Pancreas (tissue), 10 donors: ENCODE data around the gene MAP2K5. TPM values are rescaled to one million over a fixed set of nuclear protein-coding genes. Genes with fewer than 3 reads are reported as not detected.

Experiments
- ATAC-seq, 4 donors: fragments of 200-7000 bp; cut with Tn5 transposase; one replicate each; pipeline versions ENCODE4 v1.8.0 to v1.9.1; 2020; ENCODE audit warnings: mild to moderate bottlenecking in 4 of 4, moderate library complexity in 4 of 4
- DNase-seq, 6 donors: peaks; one replicate each; pipeline ENCODE4 v3.0.0-alpha.2; 2020
- FAIRE-seq: peaks from 2 replicates; lab custom pipeline; 2012; peaks lifted over from hg19 to GRCh38; lab: Jason Lieb, UNC
- H3K27ac ChIP-seq, 4 donors: fragments of 200-600 bp; sonication (generic); 1 replicate in 3 of 4; 2 replicates in 1 of 4; pipeline versions ENCODE4 v1.5.0 to v1.8.0; 2020
- H3K27me3 ChIP-seq, 4 donors: fragments of 200-600 bp; one replicate each; pipeline ENCODE4 v1.8.0; 2021
- H3K36me3 ChIP-seq, 3 donors: fragments of 200-600 bp; sonication (generic) in 1 of 3; one replicate each; pipeline versions ENCODE4 v1.5.0 to v1.8.0; 2020 to 2021
- H3K4me1 ChIP-seq, 3 donors: fragments of 200-600 bp; one replicate each; pipeline ENCODE4 v1.8.0; 2021
- H3K4me3 ChIP-seq, 4 donors: fragments of 200-600 bp; sonication (generic) in 2 of 4; one replicate each; pipeline versions ENCODE4 v1.5.0 to v1.8.0; 2020 to 2021
- H3K9me3 ChIP-seq, 4 donors: fragments of 200-600 bp; one replicate each; pipeline ENCODE4 v1.8.0; 2021
- CTCF ChIP-seq, 4 donors: fragments of 200-600 bp; sonication (generic) in 3 of 4; IDR thresholded peaks; one replicate each; pipeline versions ENCODE4 v1.5.0 to v1.8.0; 2021; ENCODE audit warnings: antibody characterized with exemption in 4 of 4
- WGBS, 2 donors: extraction: QIAGEN DNeasy Blood & Tissue Kit; methylation state at CpG; one replicate each; pipeline ENCODE4 v1.1.7; 2013; 5-methylcytosine and 5-hydroxymethylcytosine counted together
- intact Hi-C, 3 donors: fragments of 100-400 bp; cut with DNase I; formaldehyde crosslinking; loops; one replicate each; pipeline versions ENCODE4 v1.11.1 to v1.14.2; 2022
- polyA plus RNA-seq, 2 donors: library from polyadenylated mRNA; stranded (reverse); fragments of 200-250 nt; gene quantifications; one replicate each; pipeline ENCODE4 v1.2.3, GENCODE V29; 2013
- total RNA-seq, 6 donors: library from RNA; stranded (reverse); fragmentation: NEBNext Ultra II Directional in 4 of 6; extraction: Animal tissue kit (Norgen Biotek cat#: 25700) in 4 of 6; gene quantifications; one replicate each; pipeline versions ENCODE4 v1.2.1 to v1.2.4, GENCODE V29; 2021 to 2023
- donor health status: healthy with polysubstance abuse.
- donor health status: DM: no; HTN: no; CAD: no; lungs with moderate emphysema.
- donor health status: DM: no; HTN: no; CAD: no.
- donor health status: control.
- donor health status: control.
- donor health status: Bipolar disorder and iron deficiency.
- donor health status: DM: yes; HTN: yes; CAD: no.
- donor health status: DM: no; HTN: no; CAD: no.
- donor health status: DM: no; HTN: no; CAD: no.
- donor health status: DM: yes; HTN: yes; CAD: no.

MAP2K5 gene
- total and polyA plus RNA-seq, 8 donors, result 5.5 to 14.8 (median 10.0) TPM

- DNase-seq (no peak), FAIRE-seq (no peak), ATAC-seq (no peak)
- 94 to 99% methylated on average over 7 of the region's 7 CpGs for WGBS, 2 donors
- no peak overlapping the region for H3K27ac ChIP-seq
- no peaks in the 10 kb centered on the region for H3K27me3 ChIP-seq
- no peak for TF ChIP-seq CTCF (IDR thresholded peaks at IDR 0.05)
- H3K4me3 ChIP-seq, result no peak overlapping the region
- peaks cover 7 to 10% (median 9%) of the 10 kb centered on the region in 3 donors for H3K4me1 ChIP-seq
- no peaks in the 10 kb centered on the region for H3K36me3 ChIP-seq
- intact Hi-C loops, result no loop called here
- H3K9me3 ChIP-seq, result no peaks in the 10 kb centered on the region
These were observed 225.9 kb downstream of the MAP2K5 start for GRCh38 chr15:67768313-67768977.

- intact Hi-C loops, result no loop called here
- DNase-seq (no peak), FAIRE-seq (no peak), ATAC-seq (no peak)
- Histone ChIP-seq H3K4me3 (no peak overlapping the region), H3K36me3 (no peaks in the 10 kb centered on the region), H3K9me3 (no peaks in the 10 kb centered on the region), H3K27me3 (no peaks in the 10 kb centered on the region), H3K27ac (no peak overlapping the region), H3K4me1 (peaks cover 7 to 10% (median 9%) of the 10 kb centered on the region in 3 donors)
- 91% methylated on average over 13 of the region's 13 CpGs for WGBS, 2 donors
- no peak for TF ChIP-seq CTCF (IDR thresholded peaks at IDR 0.05)
These were observed 227.2 kb downstream of the MAP2K5 start for GRCh38 chr15:67769497-67770357.

GRCh38 chr15:67770358-67770628, 227.8 kb downstream of the MAP2K5 start:
- Histone ChIP-seq H3K27me3 (no peaks in the 10 kb centered on the region), H3K4me3 (no peak overlapping the region), H3K4me1 (peaks cover 7 to 10% (median 9%) of the 10 kb centered on the region in 3 donors), H3K9me3 (no peaks in the 10 kb centered on the region), H3K36me3 (no peaks in the 10 kb centered on the region), H3K27ac (no peak overlapping the region)
- FAIRE-seq, result no peak
- TF ChIP-seq CTCF (IDR thresholded peaks at IDR 0.05), result no peak
- WGBS, 2 donors, result 95 to 96% methylated on average over 3 of the region's 3 CpGs
- DNase-seq, result no peak
- intact Hi-C loops, result no loop called here
- ATAC-seq, result no peak

- Histone ChIP-seq H3K4me1 (peaks cover 7 to 10% (median 9%) of the 10 kb centered on the region in 3 donors), H3K4me3 (no peak overlapping the region), H3K27ac (no peak overlapping the region), H3K36me3 (no peaks in the 10 kb centered on the region), H3K27me3 (no peaks in the 10 kb centered on the region), H3K9me3 (no peaks in the 10 kb centered on the region)
- intact Hi-C loops, result no loop called here
- 49 to 54% methylated on average over 7 of the region's 7 CpGs for WGBS, 2 donors
- ATAC-seq (peak in 1 of 4 donors; percentile 28), DNase-seq (no peak), FAIRE-seq (no peak)
- TF ChIP-seq CTCF (IDR thresholded peaks at IDR 0.05), result no peak
These were observed 228.8 kb downstream of the MAP2K5 start for GRCh38 chr15:67771189-67771800.
